DND-41 (cell line): ENCODE data around the gene LEFTY2.

Experiments
- ATAC-seq: fragments of 200-7000 bp; cut with Tn5 transposase; 3 replicates; pipeline ENCODE4 v1.9.1; 2021; ENCODE audit warnings: low read depth; ENCODE audit not compliant: insufficient read depth
- DNase-seq: peaks from one replicate; pipeline ENCODE4 v3.0.0-alpha.2; 2020
- H2AFZ ChIP-seq: 2 replicates; pipeline ENCODE4 v1.6.0; 2012; ENCODE audit warnings: low read depth, low read length
- H3K27ac ChIP-seq: 2 replicates; pipeline ENCODE4 v1.5.1; 2012; ENCODE audit warnings: low read length, inconsistent platforms
- H3K27me3 ChIP-seq: fragments of 200-600 bp; sonication (generic); 2 replicates; pipeline ENCODE4 v1.6.0; 2012; ENCODE audit warnings: low read length, mild to moderate bottlenecking, inconsistent platforms; ENCODE audit not compliant: insufficient read depth, poor library complexity
- H3K36me3 ChIP-seq: 2 replicates; pipeline ENCODE4 v1.5.1; 2012; ENCODE audit warnings: low read length, inconsistent platforms; ENCODE audit not compliant: insufficient read depth
- H3K4me1 ChIP-seq: 2 replicates; pipeline ENCODE4 v1.5.1; 2012; ENCODE audit warnings: mild to moderate bottlenecking, low read length; ENCODE audit not compliant: insufficient read depth
- H3K4me2 ChIP-seq: 2 replicates; pipeline ENCODE4 v1.6.0; 2012; ENCODE audit warnings: mild to moderate bottlenecking, moderate library complexity, low read length, inconsistent platforms; ENCODE audit not compliant: insufficient read depth
- H3K4me3 ChIP-seq, 2 experiments: fragments of 200-600 bp in 1 of 2; shearing (Covaris generic) in 1 of 2; 2 replicates each; pipeline ENCODE4 v1.5.1; 2012 to 2016; ENCODE audit warnings: inconsistent platforms in 2 of 2, low read length in 2 of 2, mild to moderate bottlenecking in 2 of 2, low read depth in 1 of 2, moderate library complexity in 1 of 2
- H3K79me2 ChIP-seq: 2 replicates; pipeline ENCODE4 v1.6.0; 2012; ENCODE audit warnings: low read length, inconsistent platforms; ENCODE audit not compliant: insufficient read depth
- H3K9ac ChIP-seq: 2 replicates; pipeline ENCODE4 v1.6.0; 2012; ENCODE audit warnings: low read depth, mild to moderate bottlenecking, inconsistent platforms, low read length, moderate library complexity
- H3K9me3 ChIP-seq: 2 replicates; pipeline ENCODE4 v1.5.1; 2012; ENCODE audit warnings: low read length, moderate library complexity, mild to moderate bottlenecking, inconsistent platforms; ENCODE audit not compliant: insufficient read depth, severe bottlenecking
- H4K20me1 ChIP-seq: 2 replicates; pipeline ENCODE4 v1.6.0; 2012; ENCODE audit warnings: low read length; ENCODE audit not compliant: insufficient read depth
- CTCF ChIP-seq: IDR thresholded peaks from 2 replicates; pipeline ENCODE4 v1.5.1; 2012; ENCODE audit warnings: borderline replicate concordance, low read length, moderate library complexity, mild to moderate bottlenecking; ENCODE audit not compliant: poor library complexity, severe bottlenecking; ENCODE audit errors: extremely low read depth
- EZH2 ChIP-seq: IDR thresholded peaks from 3 replicates; pipeline ENCODE4 v1.6.1; 2012; ENCODE audit warnings: borderline replicate concordance, low read depth, mild to moderate bottlenecking, moderate library complexity, low read length, inconsistent platforms; ENCODE audit not compliant: severe bottlenecking

Gene LEFTY2

GRCh38 chr1:225891229-225891972 lies 49.6 kb downstream of the LEFTY2 start:
- no peaks in the 10 kb centered on the region for H3K36me3 ChIP-seq
- TF ChIP-seq CTCF: no peak
- no peak for TF ChIP-seq EZH2
- no peaks in the 10 kb centered on the region for H3K4me1 ChIP-seq
- no peak overlapping the region for H3K27ac ChIP-seq
- no peak overlapping the region for H3K4me3 ChIP-seq
- no peaks in the 10 kb centered on the region for H4K20me1 ChIP-seq
- H3K79me2 ChIP-seq: no peaks in the 10 kb centered on the region
- DNase-seq: no peak
- H3K27me3 ChIP-seq: no peaks in the 10 kb centered on the region
- H3K9me3 ChIP-seq: no peaks in the 10 kb centered on the region
- no peak overlapping the region for H2AFZ ChIP-seq
- H3K9ac ChIP-seq: no peak overlapping the region
- ATAC-seq: no peak
- H3K4me2 ChIP-seq: no peak overlapping the region

GRCh38 chr1:225890346-225891228 lies 50.4 kb downstream of the LEFTY2 start:
- no peak overlapping the region for H3K27ac ChIP-seq
- H3K79me2 ChIP-seq: no peaks in the 10 kb centered on the region
- ATAC-seq (no peak), DNase-seq (no peak)
- H3K4me3 ChIP-seq: no peak overlapping the region
- H3K27me3 ChIP-seq: no peaks in the 10 kb centered on the region
- no peaks in the 10 kb centered on the region for H3K4me1 ChIP-seq
- H2AFZ ChIP-seq: no peak overlapping the region
- no peaks in the 10 kb centered on the region for H3K9me3 ChIP-seq
- H4K20me1 ChIP-seq: no peaks in the 10 kb centered on the region
- no peaks in the 10 kb centered on the region for H3K36me3 ChIP-seq
- H3K9ac ChIP-seq: no peak overlapping the region
- TF ChIP-seq EZH2 (no peak), CTCF (no peak)
- H3K4me2 ChIP-seq: no peak overlapping the region

- no peaks in the 10 kb centered on the region for H3K4me1 ChIP-seq
- TF ChIP-seq EZH2: no peak
- TF ChIP-seq CTCF: no peak
- H3K27me3 ChIP-seq: no peaks in the 10 kb centered on the region
- no peak overlapping the region for H3K9ac ChIP-seq
- no peak overlapping the region for H3K4me3 ChIP-seq
- H3K79me2 ChIP-seq: no peaks in the 10 kb centered on the region
- no peak for ATAC-seq
- H3K4me2 ChIP-seq: no peak overlapping the region
- H3K27ac ChIP-seq: no peak overlapping the region
- DNase-seq: no peak
- no peaks in the 10 kb centered on the region for H3K9me3 ChIP-seq
- no peaks in the 10 kb centered on the region for H4K20me1 ChIP-seq
- H3K36me3 ChIP-seq: no peaks in the 10 kb centered on the region
- H2AFZ ChIP-seq: no peak overlapping the region
These were observed 51.3 kb downstream of the LEFTY2 start for GRCh38 chr1:225889743-225890142.
